SK-N-SH treated with all-trans-retinoic acid at 6 μM for 48 hours (cell line): ENCODE measurements around the gene CTSD.

Source experiments
- ATAC-seq: fragments of 200-7000 bp; cut with Tn5 transposase; 3 replicates; pipeline ENCODE4 v1.9.1; 2020; ENCODE audit warnings: mild to moderate bottlenecking, moderate library complexity
- ARNTL ChIP-seq: fragments of 450-650 bp; formaldehyde crosslinking; IDR thresholded peaks from 2 replicates; pipeline ENCODE4 v1.5.0; 2020; ENCODE audit warnings: low read depth, mild to moderate bottlenecking, moderate library complexity, borderline replicate concordance
- BACH2 ChIP-seq: fragments of 250-450 bp; sonication (Bioruptor Pico); IDR thresholded peaks from 2 replicates; pipeline ENCODE4 v1.9.0; 2021; ENCODE audit warnings: mild to moderate bottlenecking, borderline replicate concordance
- CSDC2 ChIP-seq: fragments of 250-450 bp; sonication (Bioruptor Pico); IDR thresholded peaks from 2 replicates; pipeline ENCODE4 v1.5.0; 2020; ENCODE audit warnings: mild to moderate bottlenecking, moderate library complexity
- ESRRG ChIP-seq: fragments of 250-450 bp; sonication (Bioruptor Pico); IDR thresholded peaks from 2 replicates; pipeline ENCODE4 v1.6.1; 2021; ENCODE audit warnings: mild to moderate bottlenecking
- ISL1 ChIP-seq: fragments of 250-450 bp; sonication (Bioruptor Pico); IDR thresholded peaks from 2 replicates; pipeline ENCODE4 v2.1.2; 2022; ENCODE audit warnings: mild to moderate bottlenecking, moderate library complexity
- OSR1 ChIP-seq: fragments of 250-450 bp; sonication (Bioruptor Pico); IDR thresholded peaks from 2 replicates; pipeline ENCODE4 v1.8.0; 2022; ENCODE audit warnings: moderate library complexity, mild to moderate bottlenecking, inconsistent platforms
- PPARA ChIP-seq: fragments of 250-450 bp; sonication (Bioruptor Pico); IDR thresholded peaks from 2 replicates; pipeline ENCODE4 v1.5.0; 2020; ENCODE audit warnings: mild to moderate bottlenecking, borderline replicate concordance
- TOX ChIP-seq: fragments of 250-450 bp; sonication (Bioruptor Pico); IDR thresholded peaks from 2 replicates; pipeline ENCODE4 v1.8.0; 2021; ENCODE audit warnings: mild to moderate bottlenecking, moderate library complexity, borderline replicate concordance
- ZC3H10 ChIP-seq: fragments of 250-450 bp; sonication (Bioruptor Pico); IDR thresholded peaks from 2 replicates; pipeline ENCODE4 v1.5.1; 2021; ENCODE audit warnings: mild to moderate bottlenecking, moderate library complexity
- ZFP3 ChIP-seq: fragments of 250-450 bp; sonication (Bioruptor Pico); IDR thresholded peaks from 2 replicates; pipeline ENCODE4 v1.5.0; 2020; ENCODE audit warnings: mild to moderate bottlenecking, moderate library complexity
- ZFP30 ChIP-seq: fragments of 450-650 bp; formaldehyde crosslinking; IDR thresholded peaks from 2 replicates; pipeline ENCODE4 v1.5.0; 2022; ENCODE audit warnings: mild to moderate bottlenecking, moderate library complexity
- ZNF565 ChIP-seq: fragments of 450-650 bp; formaldehyde crosslinking; conservative IDR thresholded peaks from 2 replicates; pipeline ENCODE4 v1.5.0; 2020; ENCODE audit warnings: low read depth, mild to moderate bottlenecking, moderate library complexity
- ZNF70 ChIP-seq: fragments of 450-650 bp; formaldehyde crosslinking; IDR thresholded peaks from 2 replicates; pipeline ENCODE4 v1.5.0; 2020; ENCODE audit warnings: mild to moderate bottlenecking, moderate library complexity
- TF ChIP-seq, protein P1 (sequence below): fragments of 250-450 bp; sonication (Bioruptor Pico); IDR thresholded peaks from 2 replicates; pipeline ENCODE4 v1.5.1; 2021; ENCODE audit warnings: mild to moderate bottlenecking, moderate library complexity
- TF ChIP-seq, protein P2 (sequence below): fragments of 250-450 bp; sonication (Bioruptor Pico); IDR thresholded peaks from 2 replicates; pipeline ENCODE4 v1.8.0; 2020; ENCODE audit warnings: mild to moderate bottlenecking, moderate library complexity, borderline replicate concordance
- TF ChIP-seq, protein P3 (sequence below): fragments of 250-450 bp; sonication (Bioruptor Pico); IDR thresholded peaks from 2 replicates; pipeline ENCODE4 v1.8.0; 2021; ENCODE audit warnings: low read depth, mild to moderate bottlenecking, moderate library complexity, borderline replicate concordance
- TF ChIP-seq, protein P4 (sequence below): fragments of 250-450 bp; sonication (Bioruptor Pico); IDR thresholded peaks from 2 replicates; pipeline ENCODE4 v1.5.0; 2020; ENCODE audit warnings: mild to moderate bottlenecking, moderate library complexity
- TF ChIP-seq, protein P5 (sequence below): fragments of 250-450 bp; sonication (Bioruptor Pico); IDR thresholded peaks from 2 replicates; pipeline ENCODE4 v1.5.1; 2020; ENCODE audit warnings: low read depth, mild to moderate bottlenecking, moderate library complexity

Gene CTSD

DNA sequence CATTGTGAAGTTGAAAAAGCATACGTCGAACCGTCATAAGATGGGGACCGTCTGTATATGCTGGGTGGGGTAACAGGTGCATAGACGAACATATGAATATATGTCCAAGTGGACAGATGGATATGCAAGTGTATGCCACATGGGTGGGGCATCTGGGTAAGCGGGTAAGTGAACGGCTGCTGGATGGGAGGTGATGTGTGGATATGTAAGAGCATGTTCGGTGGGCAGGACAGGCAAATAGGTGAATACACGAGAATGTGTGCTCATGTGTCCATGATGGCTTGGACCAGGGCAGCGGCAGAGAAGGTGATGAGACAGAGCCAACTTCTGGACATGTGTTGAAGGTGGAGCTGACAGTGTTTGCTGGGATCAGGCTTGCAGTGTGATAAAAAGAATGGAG is 25.3 kb downstream of the CTSD start:
- TF ChIP-seq OSR1 (CRISPR knock-in tag) = no peak
- no peak for TF ChIP-seq ESRRG (CRISPR knock-in tag)
- TF ChIP-seq PPARA (CRISPR knock-in tag) = no peak
- TF ChIP-seq, protein P1, sequence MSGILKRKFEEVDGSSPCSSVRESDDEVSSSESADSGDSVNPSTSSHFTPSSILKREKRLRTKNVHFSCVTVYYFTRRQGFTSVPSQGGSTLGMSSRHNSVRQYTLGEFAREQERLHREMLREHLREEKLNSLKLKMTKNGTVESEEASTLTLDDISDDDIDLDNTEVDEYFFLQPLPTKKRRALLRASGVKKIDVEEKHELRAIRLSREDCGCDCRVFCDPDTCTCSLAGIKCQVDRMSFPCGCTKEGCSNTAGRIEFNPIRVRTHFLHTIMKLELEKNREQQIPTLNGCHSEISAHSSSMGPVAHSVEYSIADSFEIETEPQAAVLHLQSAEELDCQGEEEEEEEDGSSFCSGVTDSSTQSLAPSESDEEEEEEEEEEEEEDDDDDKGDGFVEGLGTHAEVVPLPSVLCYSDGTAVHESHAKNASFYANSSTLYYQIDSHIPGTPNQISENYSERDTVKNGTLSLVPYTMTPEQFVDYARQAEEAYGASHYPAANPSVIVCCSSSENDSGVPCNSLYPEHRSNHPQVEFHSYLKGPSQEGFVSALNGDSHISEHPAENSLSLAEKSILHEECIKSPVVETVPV (CRISPR knock-in tag) = no peak
- TF ChIP-seq, protein P2, sequence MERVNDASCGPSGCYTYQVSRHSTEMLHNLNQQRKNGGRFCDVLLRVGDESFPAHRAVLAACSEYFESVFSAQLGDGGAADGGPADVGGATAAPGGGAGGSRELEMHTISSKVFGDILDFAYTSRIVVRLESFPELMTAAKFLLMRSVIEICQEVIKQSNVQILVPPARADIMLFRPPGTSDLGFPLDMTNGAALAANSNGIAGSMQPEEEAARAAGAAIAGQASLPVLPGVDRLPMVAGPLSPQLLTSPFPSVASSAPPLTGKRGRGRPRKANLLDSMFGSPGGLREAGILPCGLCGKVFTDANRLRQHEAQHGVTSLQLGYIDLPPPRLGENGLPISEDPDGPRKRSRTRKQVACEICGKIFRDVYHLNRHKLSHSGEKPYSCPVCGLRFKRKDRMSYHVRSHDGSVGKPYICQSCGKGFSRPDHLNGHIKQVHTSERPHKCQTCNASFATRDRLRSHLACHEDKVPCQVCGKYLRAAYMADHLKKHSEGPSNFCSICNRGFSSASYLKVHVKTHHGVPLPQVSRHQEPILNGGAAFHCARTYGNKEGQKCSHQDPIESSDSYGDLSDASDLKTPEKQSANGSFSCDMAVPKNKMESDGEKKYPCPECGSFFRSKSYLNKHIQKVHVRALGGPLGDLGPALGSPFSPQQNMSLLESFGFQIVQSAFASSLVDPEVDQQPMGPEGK (CRISPR knock-in tag) = no peak
- no peak for TF ChIP-seq ZFP30
- no peak for TF ChIP-seq CSDC2 (CRISPR knock-in tag)
- TF ChIP-seq ZC3H10 (CRISPR knock-in tag) = no peak
- TF ChIP-seq ZNF70 = no peak
- TF ChIP-seq, protein P3, sequence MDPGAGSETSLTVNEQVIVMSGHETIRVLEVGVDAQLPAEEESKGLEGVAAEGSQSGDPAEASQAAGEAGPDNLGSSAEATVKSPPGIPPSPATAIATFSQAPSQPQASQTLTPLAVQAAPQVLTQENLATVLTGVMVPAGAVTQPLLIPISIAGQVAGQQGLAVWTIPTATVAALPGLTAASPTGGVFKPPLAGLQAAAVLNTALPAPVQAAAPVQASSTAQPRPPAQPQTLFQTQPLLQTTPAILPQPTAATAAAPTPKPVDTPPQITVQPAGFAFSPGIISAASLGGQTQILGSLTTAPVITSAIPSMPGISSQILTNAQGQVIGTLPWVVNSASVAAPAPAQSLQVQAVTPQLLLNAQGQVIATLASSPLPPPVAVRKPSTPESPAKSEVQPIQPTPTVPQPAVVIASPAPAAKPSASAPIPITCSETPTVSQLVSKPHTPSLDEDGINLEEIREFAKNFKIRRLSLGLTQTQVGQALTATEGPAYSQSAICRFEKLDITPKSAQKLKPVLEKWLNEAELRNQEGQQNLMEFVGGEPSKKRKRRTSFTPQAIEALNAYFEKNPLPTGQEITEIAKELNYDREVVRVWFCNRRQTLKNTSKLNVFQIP (CRISPR knock-in tag) = no peak
- no peak for TF ChIP-seq BACH2 (CRISPR knock-in tag)
- TF ChIP-seq, protein P4, sequence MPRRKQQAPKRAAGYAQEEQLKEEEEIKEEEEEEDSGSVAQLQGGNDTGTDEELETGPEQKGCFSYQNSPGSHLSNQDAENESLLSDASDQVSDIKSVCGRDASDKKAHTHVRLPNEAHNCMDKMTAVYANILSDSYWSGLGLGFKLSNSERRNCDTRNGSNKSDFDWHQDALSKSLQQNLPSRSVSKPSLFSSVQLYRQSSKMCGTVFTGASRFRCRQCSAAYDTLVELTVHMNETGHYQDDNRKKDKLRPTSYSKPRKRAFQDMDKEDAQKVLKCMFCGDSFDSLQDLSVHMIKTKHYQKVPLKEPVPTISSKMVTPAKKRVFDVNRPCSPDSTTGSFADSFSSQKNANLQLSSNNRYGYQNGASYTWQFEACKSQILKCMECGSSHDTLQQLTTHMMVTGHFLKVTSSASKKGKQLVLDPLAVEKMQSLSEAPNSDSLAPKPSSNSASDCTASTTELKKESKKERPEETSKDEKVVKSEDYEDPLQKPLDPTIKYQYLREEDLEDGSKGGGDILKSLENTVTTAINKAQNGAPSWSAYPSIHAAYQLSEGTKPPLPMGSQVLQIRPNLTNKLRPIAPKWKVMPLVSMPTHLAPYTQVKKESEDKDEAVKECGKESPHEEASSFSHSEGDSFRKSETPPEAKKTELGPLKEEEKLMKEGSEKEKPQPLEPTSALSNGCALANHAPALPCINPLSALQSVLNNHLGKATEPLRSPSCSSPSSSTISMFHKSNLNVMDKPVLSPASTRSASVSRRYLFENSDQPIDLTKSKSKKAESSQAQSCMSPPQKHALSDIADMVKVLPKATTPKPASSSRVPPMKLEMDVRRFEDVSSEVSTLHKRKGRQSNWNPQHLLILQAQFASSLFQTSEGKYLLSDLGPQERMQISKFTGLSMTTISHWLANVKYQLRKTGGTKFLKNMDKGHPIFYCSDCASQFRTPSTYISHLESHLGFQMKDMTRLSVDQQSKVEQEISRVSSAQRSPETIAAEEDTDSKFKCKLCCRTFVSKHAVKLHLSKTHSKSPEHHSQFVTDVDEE (CRISPR knock-in tag) = no peak
- TF ChIP-seq, protein P5, sequence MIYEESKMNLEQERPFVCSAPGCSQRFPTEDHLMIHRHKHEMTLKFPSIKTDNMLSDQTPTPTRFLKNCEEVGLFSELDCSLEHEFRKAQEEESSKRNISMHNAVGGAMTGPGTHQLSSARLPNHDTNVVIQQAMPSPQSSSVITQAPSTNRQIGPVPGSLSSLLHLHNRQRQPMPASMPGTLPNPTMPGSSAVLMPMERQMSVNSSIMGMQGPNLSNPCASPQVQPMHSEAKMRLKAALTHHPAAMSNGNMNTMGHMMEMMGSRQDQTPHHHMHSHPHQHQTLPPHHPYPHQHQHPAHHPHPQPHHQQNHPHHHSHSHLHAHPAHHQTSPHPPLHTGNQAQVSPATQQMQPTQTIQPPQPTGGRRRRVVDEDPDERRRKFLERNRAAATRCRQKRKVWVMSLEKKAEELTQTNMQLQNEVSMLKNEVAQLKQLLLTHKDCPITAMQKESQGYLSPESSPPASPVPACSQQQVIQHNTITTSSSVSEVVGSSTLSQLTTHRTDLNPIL = no peak
- TF ChIP-seq ZNF565 (CRISPR knock-in tag) = no peak
- TF ChIP-seq ZFP3 = no peak
- TF ChIP-seq ARNTL (CRISPR knock-in tag) = no peak
- TF ChIP-seq ISL1 (CRISPR knock-in tag) = no peak
- ATAC-seq = no peak

DNA sequence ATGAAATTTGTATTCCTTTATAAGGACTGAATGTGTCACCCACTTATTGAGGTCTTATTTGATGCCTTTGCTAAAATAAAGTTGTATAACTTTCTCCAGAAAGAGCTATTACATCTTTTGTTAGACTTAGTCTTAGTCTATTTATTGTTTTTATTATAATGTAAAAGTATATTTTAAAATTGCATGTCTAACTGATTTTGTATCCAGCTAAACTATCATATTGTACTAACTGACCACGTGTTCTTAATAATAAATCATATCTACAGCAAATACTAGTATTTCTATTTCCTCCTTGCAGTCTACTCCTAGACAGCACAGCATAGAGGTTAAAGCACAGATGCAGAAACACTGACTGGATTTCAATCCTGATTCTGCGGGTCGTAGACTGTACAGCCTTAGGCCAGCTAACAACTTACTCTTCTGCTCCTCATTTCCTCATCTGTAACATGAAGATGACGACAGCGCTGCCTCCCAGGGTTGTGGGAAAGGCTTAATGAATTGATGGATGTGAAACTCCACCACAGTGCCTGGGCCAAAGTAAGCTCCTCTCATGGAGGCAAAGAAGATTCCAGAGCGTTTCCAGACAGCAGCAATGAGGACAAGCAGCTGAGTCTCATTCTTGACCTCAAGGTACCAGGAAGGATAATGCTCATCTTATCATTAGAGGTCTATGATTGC is 26.5 kb downstream of the CTSD start:
- TF ChIP-seq BACH2 (CRISPR knock-in tag) (no peak), TOX (no peak), ESRRG (CRISPR knock-in tag) (no peak), ZC3H10 (CRISPR knock-in tag) (no peak), ZFP30 (no peak), OSR1 (CRISPR knock-in tag) (no peak), ZNF565 (CRISPR knock-in tag) (no peak), ZFP3 (no peak), ISL1 (CRISPR knock-in tag) (no peak)
- TF ChIP-seq, protein P2 (CRISPR knock-in tag) = no peak
- TF ChIP-seq, protein P1 (CRISPR knock-in tag) = no peak
- TF ChIP-seq, protein P4 (CRISPR knock-in tag) = no peak
- TF ChIP-seq, protein P5 = no peak
- no peak for ATAC-seq
